Measurements from ENCODE around the gene CEP128.

Gene CEP128

GRCh38 chr14:80521456-80521855, 420.1 kb downstream of the CEP128 start:
- no peak overlapping the region for H3K4me3 ChIP-seq (ENCODE audit: low read depth, low read length)
- TF ChIP-seq, protein P1, sequence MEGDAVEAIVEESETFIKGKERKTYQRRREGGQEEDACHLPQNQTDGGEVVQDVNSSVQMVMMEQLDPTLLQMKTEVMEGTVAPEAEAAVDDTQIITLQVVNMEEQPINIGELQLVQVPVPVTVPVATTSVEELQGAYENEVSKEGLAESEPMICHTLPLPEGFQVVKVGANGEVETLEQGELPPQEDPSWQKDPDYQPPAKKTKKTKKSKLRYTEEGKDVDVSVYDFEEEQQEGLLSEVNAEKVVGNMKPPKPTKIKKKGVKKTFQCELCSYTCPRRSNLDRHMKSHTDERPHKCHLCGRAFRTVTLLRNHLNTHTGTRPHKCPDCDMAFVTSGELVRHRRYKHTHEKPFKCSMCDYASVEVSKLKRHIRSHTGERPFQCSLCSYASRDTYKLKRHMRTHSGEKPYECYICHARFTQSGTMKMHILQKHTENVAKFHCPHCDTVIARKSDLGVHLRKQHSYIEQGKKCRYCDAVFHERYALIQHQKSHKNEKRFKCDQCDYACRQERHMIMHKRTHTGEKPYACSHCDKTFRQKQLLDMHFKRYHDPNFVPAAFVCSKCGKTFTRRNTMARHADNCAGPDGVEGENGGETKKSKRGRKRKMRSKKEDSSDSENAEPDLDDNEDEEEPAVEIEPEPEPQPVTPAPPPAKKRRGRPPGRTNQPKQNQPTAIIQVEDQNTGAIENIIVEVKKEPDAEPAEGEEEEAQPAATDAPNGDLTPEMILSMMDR (conservative IDR thresholded peaks at IDR 0.05; ENCODE audit: low read depth, low read length) = no peak

DNA sequence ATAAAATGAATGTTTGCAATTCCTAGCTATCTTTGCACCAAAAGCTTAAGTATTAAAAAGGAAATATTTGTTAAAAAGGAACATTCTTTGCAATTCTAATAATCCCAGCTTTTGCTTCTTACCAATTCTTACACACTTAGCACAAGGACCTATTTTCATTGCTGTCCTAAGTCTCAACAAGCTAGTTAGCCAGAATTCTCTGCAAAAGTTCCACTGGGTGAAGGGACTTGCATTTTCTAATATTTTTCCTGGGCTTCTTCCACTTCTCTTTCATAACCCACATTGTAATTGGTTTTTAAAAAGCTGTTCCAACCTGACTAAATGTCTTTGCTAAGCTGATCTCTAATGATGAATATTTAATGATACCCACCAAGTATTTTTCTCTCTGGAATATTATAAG, 422.5 kb downstream of the CEP128 start:
- no peak for DNase-seq (ENCODE audit: low read depth)
- TF ChIP-seq, protein P1 (conservative IDR thresholded peaks at IDR 0.05; ENCODE audit: low read depth, low read length) = no peak
- H3K4me3 ChIP-seq (ENCODE audit: low read depth, low read length) = no peak overlapping the region

More at GRCh38 chr14:80521456-80521855, 420.1 kb downstream of the CEP128 start:
- DNase-seq (ENCODE audit: low read depth) = no peak

GRCh38 chr14:80518173-80518572, 423.4 kb downstream of the CEP128 start:
- TF ChIP-seq, protein P1 (conservative IDR thresholded peaks at IDR 0.05; ENCODE audit: low read depth, low read length) = no peak
- DNase-seq (ENCODE audit: low read depth) = no peak
- no peak overlapping the region for H3K4me3 ChIP-seq (ENCODE audit: low read depth, low read length)

DNA sequence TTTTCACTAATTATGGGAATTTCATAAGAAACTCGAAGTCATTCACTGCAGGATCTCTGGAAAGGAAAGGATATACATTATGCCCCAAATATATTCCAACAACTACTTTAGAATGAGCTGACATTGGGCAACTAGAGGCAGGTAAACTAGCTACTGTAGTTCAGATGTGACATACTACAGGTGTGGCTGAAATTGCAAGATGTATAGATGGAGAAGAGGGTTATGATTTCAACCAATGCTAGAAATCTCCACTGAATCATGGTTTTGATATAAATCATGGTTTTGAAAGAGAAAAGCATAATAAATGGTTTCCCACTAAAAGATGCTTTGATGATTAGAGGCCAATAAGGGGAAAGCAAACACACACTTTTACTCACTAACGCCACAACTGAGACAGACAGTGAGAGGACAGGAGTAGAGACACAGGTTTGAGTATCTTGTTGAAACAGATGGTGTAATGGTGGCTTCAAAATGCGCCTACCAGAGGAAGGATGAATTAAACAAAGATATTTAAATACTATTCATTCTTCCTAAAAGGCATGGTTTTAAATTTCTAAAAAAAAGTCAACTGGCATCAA, 434.2 kb downstream of the CEP128 start:
- TF ChIP-seq, protein P1 (conservative IDR thresholded peaks at IDR 0.05; ENCODE audit: low read depth, low read length) = no peak
- DNase-seq (ENCODE audit: low read depth) = no peak
- H3K4me3 ChIP-seq (ENCODE audit: low read depth, low read length) = no peak overlapping the region

- H3K4me3 ChIP-seq (ENCODE audit: low read depth, low read length) = no peak overlapping the region
- TF ChIP-seq, protein P1 (conservative IDR thresholded peaks at IDR 0.05; ENCODE audit: low read depth, low read length) = no peak
- no peak for DNase-seq (ENCODE audit: low read depth)
Measured at GRCh38 chr14:80504781-80505180, 436.8 kb downstream of the CEP128 start.

- DNase-seq (ENCODE audit: low read depth) = no peak
- TF ChIP-seq, protein P1 (conservative IDR thresholded peaks at IDR 0.05; ENCODE audit: low read depth, low read length) = no peak
- H3K4me3 ChIP-seq (ENCODE audit: low read depth, low read length) = no peak overlapping the region
Measured at GRCh38 chr14:80498533-80498932, 443.0 kb downstream of the CEP128 start.

DNA sequence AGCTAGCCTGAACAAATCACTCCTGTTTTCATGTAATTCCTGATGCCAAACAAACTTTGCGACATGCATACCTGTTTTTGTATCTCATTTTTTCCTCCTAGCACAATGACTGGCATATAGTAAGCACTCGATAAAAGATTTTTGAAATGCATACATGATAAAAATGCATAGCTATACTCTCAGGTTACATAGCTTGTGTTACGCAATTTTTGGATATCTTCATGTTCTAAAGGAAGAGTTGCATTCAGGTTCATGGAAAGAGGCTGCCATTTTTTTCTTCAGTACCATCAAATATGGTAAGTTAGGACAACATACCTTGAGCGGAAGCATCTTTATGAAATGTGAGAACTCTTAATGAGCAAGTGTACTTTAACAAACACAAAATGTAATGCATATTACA, 445.4 kb downstream of the CEP128 start:
- TF ChIP-seq, protein P1 (conservative IDR thresholded peaks at IDR 0.05; ENCODE audit: low read depth, low read length) = no peak
- no peak overlapping the region for H3K4me3 ChIP-seq (ENCODE audit: low read depth, low read length)
- DNase-seq (ENCODE audit: low read depth) = no peak
